ENCODE results near the gene EP400.

DNA sequence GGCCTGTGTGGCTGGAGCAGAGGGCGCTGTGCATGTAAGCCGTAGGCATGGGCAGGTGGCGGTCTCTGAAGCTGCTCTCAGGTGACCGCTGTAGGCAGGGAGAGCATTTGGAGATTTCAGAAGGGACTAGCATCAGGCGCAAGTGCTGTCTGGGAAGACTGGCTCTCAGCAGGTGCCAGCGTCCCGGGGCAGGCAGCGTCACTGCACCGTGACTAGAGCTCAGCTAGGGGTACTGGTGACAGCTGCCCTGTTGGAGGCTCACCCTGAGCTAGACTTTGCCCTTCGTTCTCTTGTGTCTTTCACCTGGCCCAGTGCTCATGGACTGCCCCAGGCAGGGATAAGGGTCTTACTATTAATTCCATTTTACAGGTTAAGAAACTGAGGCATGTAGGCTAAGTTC, 115.5 kb downstream of the EP400 start:
- TF ChIP-seq POLR2AphosphoS5 (IDR thresholded peaks at IDR 0.05; ENCODE audit: low read depth, low read length) (no peak), TAF1 (IDR thresholded peaks at IDR 0.05; ENCODE audit: low read depth, low read length) (no peak), POLR2A (IDR thresholded peaks at IDR 0.05; ENCODE audit: low read depth, low read length) (no peak), PAX5 (IDR thresholded peaks at IDR 0.05; ENCODE audit: insufficient read depth, low read length, severe bottlenecking) (no peak), SPI1 (IDR thresholded peaks at IDR 0.05; ENCODE audit: low read depth, low read length) (no peak)

Measured in GM12891 (cell line).